ENCODE results near the gene ZNF428. TPM values are rescaled to one million over a fixed set of nuclear protein-coding genes. Genes with fewer than 3 reads are reported as not detected.

The ZNF428 gene
- total and polyA plus RNA-seq, 9 donors: 11.6 to 69.0 (median 43.1) TPM

DNA sequence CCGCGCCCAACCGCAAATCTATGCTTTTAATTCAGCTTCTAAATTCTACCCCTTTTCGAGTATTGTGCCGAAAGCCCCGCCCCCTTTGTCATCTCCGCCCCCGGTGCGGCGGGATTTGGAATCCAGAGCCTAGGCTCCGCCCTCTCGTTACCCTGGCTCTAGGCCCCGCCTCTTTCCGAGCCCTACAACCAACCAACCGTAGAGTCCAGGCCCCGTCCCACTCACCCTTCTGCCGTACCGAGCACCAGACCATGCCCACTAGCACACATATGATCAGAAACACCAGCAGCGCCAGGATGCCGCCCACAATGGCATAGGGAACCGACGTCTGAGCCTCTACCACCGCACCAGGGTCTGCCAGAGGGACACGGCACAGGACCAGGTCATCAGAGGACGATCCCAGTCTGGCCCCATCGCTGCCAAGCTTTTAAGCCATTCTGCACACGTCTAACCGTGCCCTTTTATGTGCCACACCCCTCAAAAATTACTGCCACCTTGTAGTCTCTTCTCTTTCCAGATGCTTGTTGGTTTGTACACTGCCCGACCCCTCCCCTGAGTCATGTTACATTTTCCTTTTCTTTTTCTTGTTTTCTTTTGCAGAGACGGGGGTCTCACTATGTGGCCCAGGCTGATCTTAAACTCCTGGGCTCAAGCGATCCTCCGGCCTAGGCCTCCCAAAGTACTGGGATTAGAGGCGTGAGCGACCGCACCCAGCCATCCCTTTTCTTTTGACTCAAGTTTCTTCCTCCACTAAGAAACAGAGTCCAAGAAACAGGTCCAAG is 4.7 kb upstream of the ZNF428 start:
- Histone ChIP-seq H3K27me3 (no peaks in the 10 kb centered on the region), H3K4me3 (no peak overlapping the region), H3K9me3 (no peaks in the 10 kb centered on the region), H3K36me3 (no peaks in the 10 kb centered on the region), H3K4me1 (ENCODE audit: insufficient read depth) (peaks cover 1% of the 10 kb centered on the region), H3K27ac (no peak overlapping the region)
- DNase-seq: peak in 1 of 5 donors; percentile 34
- intact Hi-C loops (cut with DNase I): no loop called here
- WGBS, 3 donors: 87 to 89% (median 88%) methylated on average over 35 of the region's 35 CpGs
- TF ChIP-seq POLR2A (IDR thresholded peaks at IDR 0.05) (no peak), EP300 (IDR thresholded peaks at IDR 0.05) (no peak)
- TF ChIP-seq, protein P1, sequence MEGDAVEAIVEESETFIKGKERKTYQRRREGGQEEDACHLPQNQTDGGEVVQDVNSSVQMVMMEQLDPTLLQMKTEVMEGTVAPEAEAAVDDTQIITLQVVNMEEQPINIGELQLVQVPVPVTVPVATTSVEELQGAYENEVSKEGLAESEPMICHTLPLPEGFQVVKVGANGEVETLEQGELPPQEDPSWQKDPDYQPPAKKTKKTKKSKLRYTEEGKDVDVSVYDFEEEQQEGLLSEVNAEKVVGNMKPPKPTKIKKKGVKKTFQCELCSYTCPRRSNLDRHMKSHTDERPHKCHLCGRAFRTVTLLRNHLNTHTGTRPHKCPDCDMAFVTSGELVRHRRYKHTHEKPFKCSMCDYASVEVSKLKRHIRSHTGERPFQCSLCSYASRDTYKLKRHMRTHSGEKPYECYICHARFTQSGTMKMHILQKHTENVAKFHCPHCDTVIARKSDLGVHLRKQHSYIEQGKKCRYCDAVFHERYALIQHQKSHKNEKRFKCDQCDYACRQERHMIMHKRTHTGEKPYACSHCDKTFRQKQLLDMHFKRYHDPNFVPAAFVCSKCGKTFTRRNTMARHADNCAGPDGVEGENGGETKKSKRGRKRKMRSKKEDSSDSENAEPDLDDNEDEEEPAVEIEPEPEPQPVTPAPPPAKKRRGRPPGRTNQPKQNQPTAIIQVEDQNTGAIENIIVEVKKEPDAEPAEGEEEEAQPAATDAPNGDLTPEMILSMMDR (IDR thresholded peaks at IDR 0.05): no peak

GRCh38 chr19:43622956-43623355 is 3.5 kb upstream of the ZNF428 start:
- 54 to 90% (median 73%) methylated on average over 1 of the region's 1 CpG for WGBS, 3 donors

DNA sequence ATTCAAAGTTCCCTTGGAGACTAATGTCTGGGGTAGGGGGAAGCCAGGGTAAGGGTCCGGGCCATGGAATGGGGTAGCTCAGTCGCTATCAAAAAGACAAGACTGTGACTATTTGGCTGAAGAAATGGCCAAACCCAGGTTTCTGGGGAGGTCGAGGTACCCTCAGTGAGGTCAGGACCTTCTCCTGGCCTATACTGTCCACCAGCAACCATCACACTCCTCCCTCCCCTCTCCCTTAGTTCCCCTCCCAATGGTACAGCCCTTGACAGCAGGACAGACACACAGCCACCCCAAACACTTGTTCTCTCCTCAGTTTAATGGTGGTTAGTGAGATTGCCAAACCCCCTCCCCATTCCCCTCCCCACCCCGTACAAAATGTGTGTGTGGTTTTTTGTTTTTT is 2.6 kb upstream of the ZNF428 start:
- 54 to 71% (median 56%) methylated on average over 4 of the region's 4 CpGs for WGBS, 3 donors
- TF ChIP-seq, protein P1 (IDR thresholded peaks at IDR 0.05): no peak
- no peak for TF ChIP-seq POLR2A (IDR thresholded peaks at IDR 0.05)
- no peak for TF ChIP-seq EP300 (IDR thresholded peaks at IDR 0.05)

More at GRCh38 chr19:43622956-43623355, 3.5 kb upstream of the ZNF428 start:
- no peak overlapping the region for H3K27ac ChIP-seq
- DNase-seq: no peak
- peaks cover 5% of the 10 kb centered on the region for H3K4me1 ChIP-seq (ENCODE audit: insufficient read depth)
- no peaks in the 10 kb centered on the region for H3K36me3 ChIP-seq
- TF ChIP-seq, protein P1 (IDR thresholded peaks at IDR 0.05): no peak
- no peak for TF ChIP-seq EP300 (IDR thresholded peaks at IDR 0.05)
- no peak for TF ChIP-seq POLR2A (IDR thresholded peaks at IDR 0.05)
- no peak overlapping the region for H3K4me3 ChIP-seq
- intact Hi-C loops (cut with DNase I): no loop called here
- H3K9me3 ChIP-seq: no peaks in the 10 kb centered on the region
- no peaks in the 10 kb centered on the region for H3K27me3 ChIP-seq

GRCh38 chr19:43620061-43621001 is 902 bp upstream of the ZNF428 start:
- H3K27me3 ChIP-seq: no peaks in the 10 kb centered on the region
- H3K27ac ChIP-seq: peak overlapping the region; percentile 67 to 92
- WGBS, 3 donors: 29 to 36% (median 30%) methylated on average over 23 of the region's 23 CpGs
- DNase-seq: peak in 2 of 5 donors; percentile 89 to 91
- H3K36me3 ChIP-seq: no peaks in the 10 kb centered on the region
- TF ChIP-seq, protein P1 (IDR thresholded peaks at IDR 0.05): no peak
- no peak for TF ChIP-seq EP300 (IDR thresholded peaks at IDR 0.05)
- no peak for TF ChIP-seq POLR2A (IDR thresholded peaks at IDR 0.05)
- H3K4me1 ChIP-seq (ENCODE audit: insufficient read depth): peaks cover 5% of the 10 kb centered on the region
- intact Hi-C loops (cut with DNase I): no loop called here
- no peaks in the 10 kb centered on the region for H3K9me3 ChIP-seq
- H3K4me3 ChIP-seq: peak overlapping the region; percentile 75

More for the DNA sequence above, 2.6 kb upstream of the ZNF428 start:
- no peaks in the 10 kb centered on the region for H3K27me3 ChIP-seq
- no peak for DNase-seq
- no peak overlapping the region for H3K27ac ChIP-seq
- H3K4me1 ChIP-seq (ENCODE audit: insufficient read depth): peaks cover 5% of the 10 kb centered on the region
- intact Hi-C loops (cut with DNase I): no loop called here
- no peaks in the 10 kb centered on the region for H3K9me3 ChIP-seq
- H3K36me3 ChIP-seq: no peaks in the 10 kb centered on the region
- no peak overlapping the region for H3K4me3 ChIP-seq

All from ovary (tissue), 9 donors.